ENCODE measurements around the gene SEMA3B. TPM values are rescaled to one million over a fixed set of nuclear protein-coding genes. Genes with fewer than 3 reads are reported as not detected.
"Not testable (repeated sequence)": the region's sequence is repeated elsewhere in the genome, so short reads cannot be mapped to it uniquely, and the experiment has no call there.

The SEMA3B gene
- total RNA-seq, 2 donors from 2014 or later, result 14.3 to 32.6 TPM

DNA sequence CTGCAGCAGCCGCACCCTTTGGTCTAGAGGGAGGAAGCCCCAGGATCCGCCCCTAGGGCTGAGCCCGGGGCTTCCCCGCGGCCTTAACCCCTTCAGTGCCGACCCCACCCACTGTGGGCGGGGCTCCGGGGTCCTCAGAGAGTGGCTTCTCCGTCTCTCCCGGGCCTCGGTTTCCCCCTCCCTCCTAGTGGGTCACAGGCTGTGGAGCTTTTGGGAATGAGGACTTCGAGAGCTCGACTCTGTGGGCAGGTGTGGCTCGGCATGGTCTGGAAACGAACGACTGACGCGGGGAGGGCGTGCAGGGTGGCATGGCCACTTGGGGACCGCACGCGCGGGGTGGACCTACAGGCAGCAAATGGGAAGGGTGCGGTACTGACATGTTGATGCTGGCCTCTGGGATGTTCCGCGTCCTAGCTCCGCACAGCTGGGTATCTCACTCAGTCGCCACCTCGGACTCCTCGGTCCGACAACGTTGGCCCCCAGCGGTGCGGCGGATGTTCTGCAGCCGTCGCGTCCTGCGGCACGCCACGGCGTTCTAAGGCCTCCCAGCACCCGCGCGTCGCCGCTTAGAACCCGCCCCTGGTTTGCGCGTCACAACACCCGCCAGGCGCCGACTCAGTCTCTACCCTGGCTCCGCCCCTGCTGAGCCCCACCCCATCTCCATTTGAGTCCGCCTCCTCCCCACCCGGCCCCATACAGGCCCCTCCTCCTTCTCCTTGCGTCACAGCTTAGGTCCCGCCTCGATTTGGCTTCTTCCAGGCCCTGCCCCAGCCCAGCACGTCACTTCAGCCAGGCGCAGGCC, 30.1 kb downstream of the SEMA3B start, which contains the start of the genes HYAL3 and NAA80:
HYAL3 (minus strand) TSS at position 570 of the 802 bp plus-strand sequence. CDS start 3,803 bp downstream, outside the sequence.
NAA80 (minus strand) TSS at position 570 of the 802 bp plus-strand sequence. CDS start 1,942 bp downstream, outside the sequence.
- ATAC-seq, result peak; percentile 91 to 94
- peak; percentile 99 for DNase-seq
- intact Hi-C loops (cut with DNase I), result no loop called here

DNA sequence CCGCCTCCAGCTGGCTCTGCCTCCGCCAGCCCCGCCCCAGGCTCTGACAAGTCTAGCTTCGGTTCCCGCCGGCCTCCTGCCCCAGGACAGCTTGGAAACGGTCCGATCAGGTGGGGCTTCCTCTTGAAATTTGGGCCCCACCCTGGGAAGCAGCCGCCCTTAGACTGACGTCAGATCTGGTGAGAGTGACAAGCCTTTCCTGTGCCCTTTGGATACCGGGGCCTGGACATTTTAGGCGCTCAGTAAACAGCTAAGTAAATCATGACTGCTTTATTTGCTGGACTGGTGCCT, 30.6 kb downstream of the SEMA3B start:
- no peak for ATAC-seq
- intact Hi-C loops (cut with DNase I), result no loop called here
- no peak for DNase-seq

- ATAC-seq (peak in 1 of 2 donors; percentile 2), DNase-seq (no peak)
- intact Hi-C loops (cut with DNase I), result no loop called here
Observed at GRCh38 chr3:50299929-50300680, 31.2 kb downstream of the SEMA3B start.

- intact Hi-C loops (cut with DNase I), result no loop called here
- ATAC-seq (no peak), DNase-seq (no peak)
Observed at GRCh38 chr3:50300681-50301254, 31.8 kb downstream of the SEMA3B start.

DNA sequence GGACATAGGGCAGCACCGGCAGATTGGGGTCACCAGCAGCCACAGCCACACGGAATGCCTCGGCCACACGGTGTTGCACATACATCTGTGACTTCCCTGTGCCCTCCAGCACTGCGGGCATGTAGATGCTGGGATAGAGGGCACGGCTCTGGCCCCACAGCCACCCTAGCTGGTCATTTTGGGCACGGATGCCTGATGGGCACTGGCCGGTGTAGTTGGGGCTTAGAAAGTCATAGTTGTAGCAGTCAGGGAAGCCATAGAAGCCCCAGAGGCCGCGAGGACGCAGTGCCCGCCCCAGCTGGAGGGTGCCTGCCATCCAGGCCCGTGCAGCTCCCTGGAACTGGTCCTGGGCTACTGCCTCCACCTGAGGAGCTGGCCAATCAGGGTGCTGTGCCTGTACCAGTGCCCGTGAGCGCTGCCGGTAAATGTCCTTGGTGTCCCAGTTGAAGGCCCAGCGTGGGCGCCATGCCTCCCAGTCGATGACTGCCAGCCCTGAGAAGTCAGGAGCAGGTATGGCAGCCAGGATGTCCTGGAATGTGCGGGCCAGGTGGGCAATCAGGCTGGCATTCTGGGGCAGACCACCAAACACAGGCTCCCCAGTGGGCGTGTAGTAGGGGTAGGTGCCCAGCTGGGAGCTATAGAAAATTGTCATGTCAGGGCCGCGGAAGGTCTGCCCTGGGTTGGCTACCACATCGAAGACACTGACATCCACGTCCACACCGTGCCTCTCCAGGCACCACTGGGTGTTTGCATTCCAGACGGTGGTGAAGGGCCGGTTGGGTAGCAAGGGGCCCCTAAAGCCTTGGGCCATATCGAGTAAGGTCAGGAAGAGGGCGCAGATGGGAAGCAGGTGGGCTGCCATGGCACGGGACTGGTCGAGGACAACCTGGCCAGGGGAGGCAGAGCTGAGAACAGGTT, 33.4 kb downstream of the SEMA3B start:
- DNase-seq, result no peak
- no peak for ATAC-seq
- intact Hi-C loops (cut with DNase I), result no loop called here

- intact Hi-C loops (cut with DNase I), result no loop called here
- DNase-seq (peak; percentile 88), ATAC-seq (peak; percentile 4 to 26)
Observed at GRCh38 chr3:50303013-50303815, 34.3 kb downstream of the SEMA3B start, which contains the start of gene HYAL1. HYAL1 (minus strand) TSS chr3:50303574; CDS start chr3:50302956, 618 bp downstream.

- ATAC-seq (no peak), DNase-seq (no peak)
- intact Hi-C loops (cut with DNase I), result no loop called here
Observed at GRCh38 chr3:50304601-50305000, 35.7 kb downstream of the SEMA3B start.

- DNase-seq; intact Hi-C loops (cut with DNase I); ATAC-seq: not testable (repeated sequence)
Observed at GRCh38 chr3:50312041-50312440, 43.1 kb downstream of the SEMA3B start.

DNA sequence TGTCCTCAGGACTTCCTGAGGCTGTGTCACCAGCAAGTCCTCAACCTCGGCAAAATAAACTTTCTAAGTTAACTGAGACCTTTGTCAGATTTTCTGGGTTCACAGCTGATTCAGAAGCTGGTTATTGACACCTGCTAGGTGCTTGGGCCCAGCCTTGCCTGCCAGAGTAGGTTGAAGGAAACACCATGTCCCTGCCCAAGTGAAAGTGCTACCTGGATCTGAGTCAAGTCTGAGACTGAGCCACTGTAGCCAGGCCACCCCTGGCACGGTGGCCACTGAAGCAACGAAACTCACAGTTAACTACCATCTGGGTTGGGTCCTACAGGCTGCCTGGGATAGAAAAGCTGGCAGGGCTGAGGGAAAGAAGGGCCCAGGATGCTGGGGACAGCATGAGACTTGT, 45.4 kb downstream of the SEMA3B start:
- intact Hi-C loops (cut with DNase I), result no loop called here

DNA sequence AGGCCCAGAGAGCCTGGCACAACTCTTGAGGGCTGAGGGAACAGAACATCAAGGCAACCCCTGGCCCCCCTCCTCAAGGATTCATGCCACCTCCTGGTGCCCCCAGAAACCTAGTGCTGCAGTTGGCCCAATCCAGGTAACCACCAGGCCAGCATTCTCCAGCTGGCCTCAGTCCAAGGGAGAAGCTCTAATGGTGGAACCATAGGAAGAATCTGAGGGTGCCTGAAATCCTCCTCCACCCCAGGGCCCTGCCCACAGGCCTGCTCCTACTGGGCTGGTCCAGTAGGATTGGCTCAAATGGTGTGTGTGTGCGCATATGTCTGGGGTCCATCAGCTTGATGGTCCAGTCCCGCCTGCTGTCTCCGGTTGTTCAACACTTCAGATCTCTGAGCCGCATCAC, 45.9 kb downstream of the SEMA3B start:
- intact Hi-C loops (cut with DNase I), result no loop called here
- DNase-seq (no peak), ATAC-seq (no peak)

More for the DNA sequence above, 45.4 kb downstream of the SEMA3B start:
- no peak for DNase-seq
- ATAC-seq, result no peak

GRCh38 chr3:50316657-50317242, 47.8 kb downstream of the SEMA3B start:
- DNase-seq, result peak; percentile 66
- intact Hi-C loops (cut with DNase I), result no loop called here
- peak in 1 of 2 donors; percentile 54 for ATAC-seq

GRCh38 chr3:50317300-50317699, 48.4 kb downstream of the SEMA3B start:
- DNase-seq (no peak), ATAC-seq (no peak)
- intact Hi-C loops (cut with DNase I), result no loop called here

DNA sequence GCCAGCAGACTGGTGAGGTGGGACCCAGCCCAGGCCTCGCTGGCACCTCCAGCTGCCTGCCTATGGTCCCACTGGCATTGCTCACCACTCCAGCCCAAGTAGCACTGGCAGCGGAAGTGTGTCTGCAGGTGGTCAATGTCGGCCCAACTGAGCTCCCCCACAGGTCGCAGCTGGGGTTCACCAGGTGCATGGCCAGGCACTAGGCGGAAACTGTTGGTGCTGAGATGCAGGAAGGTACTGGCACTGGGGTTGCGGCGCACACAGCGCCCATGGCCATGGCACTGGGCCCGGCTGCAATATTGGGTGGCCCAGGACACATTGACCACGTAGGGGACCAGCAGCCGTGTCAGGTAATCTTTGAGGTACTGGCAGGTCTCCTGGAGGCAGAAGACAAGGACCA, 49.2 kb downstream of the SEMA3B start:
- ATAC-seq (no peak), DNase-seq (no peak)
- intact Hi-C loops (cut with DNase I), result no loop called here

DNA sequence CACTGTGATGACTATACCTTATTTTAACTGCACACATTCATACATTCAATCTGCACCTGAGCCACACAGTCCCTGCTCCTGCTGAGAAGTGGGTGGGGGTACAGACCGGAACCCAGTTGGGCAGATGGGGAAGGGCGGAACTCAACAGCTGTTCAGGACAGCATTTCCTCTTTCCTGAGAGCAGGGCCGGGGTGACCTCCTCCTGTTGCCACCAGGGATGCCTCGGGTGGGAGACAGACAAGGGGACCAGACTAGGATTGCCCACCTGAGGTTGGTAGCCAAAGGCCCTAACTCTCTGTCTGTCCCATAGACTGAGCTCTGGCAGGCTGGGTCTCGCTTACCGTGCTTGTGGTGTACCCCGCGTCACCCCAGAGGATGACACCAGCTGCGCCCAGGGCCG, 49.7 kb downstream of the SEMA3B start:
- intact Hi-C loops (cut with DNase I), result no loop called here
- DNase-seq (no peak), ATAC-seq (no peak)

DNA sequence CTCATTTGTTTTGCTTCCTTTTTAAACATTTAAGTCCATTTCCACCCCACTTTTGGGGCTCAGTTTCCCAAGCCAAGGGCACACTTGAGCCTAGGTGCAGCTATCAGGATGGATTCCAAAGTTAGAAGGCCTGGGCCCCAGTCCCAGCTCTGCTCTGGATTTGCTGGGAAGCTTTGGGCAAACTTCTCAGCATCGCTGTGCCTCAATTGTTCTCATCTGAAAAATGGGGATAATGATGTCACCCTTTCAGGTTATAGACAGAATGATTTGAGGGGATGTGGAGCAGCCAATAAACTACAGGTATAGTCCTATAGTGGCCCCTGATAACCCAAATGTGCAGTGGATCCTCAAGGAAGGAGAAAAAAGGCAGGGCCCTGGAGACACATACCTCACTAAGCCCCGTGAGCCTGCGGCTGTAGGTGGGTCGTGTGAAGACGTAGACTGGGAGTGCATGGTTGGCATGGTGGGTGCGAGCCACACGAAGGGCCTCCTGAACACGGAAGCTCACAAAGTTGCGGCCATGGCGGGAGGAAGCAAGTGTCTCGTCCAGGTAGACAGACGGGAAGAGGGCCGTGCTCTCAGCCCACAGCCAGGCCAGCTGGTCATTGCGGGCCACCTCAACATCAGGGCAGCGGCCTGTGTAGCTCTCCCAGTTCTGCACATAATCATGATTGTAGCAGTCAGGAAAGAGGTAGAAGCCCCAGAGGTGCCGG, 50.4 kb downstream of the SEMA3B start:
- no peak for ATAC-seq
- intact Hi-C loops (cut with DNase I), result no loop called here
- DNase-seq, result peak; percentile 23

DNA sequence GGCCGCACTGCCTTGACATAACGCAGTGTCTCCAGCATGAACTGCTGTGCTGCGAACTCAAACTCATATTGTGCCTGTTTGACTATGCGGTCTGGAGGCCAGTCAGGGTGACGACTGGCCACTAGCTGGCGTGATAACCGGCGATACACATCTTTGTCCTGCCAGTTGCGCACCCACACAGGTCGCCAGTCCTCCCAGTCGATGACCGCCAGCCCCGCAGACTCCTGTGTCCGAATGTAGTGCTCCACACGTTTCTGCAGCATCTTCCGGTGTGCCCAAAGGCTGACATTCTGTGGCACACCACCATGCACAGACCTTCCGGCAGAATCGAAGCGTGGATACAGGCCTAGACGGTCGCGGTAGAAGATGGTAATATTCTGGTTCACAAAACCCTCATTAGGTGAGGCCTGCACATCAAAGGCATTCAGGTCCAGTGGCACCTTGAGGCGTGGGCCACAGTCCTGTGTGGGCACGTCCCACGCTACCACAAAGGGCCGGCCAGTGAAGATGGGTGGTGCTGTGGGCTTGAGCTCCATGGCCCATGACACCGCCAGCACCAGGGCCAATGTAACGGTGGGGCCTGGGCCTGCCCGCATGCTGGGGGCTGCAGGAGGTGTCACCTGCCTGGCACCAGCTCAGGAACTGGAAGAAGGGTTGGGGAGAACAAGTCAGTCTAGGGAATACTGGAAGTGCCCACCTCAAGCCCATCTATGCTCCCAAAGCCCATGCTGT, 51.1 kb downstream of the SEMA3B start:
- intact Hi-C loops (cut with DNase I), result loop anchor here in 1 of 2 donors (10.0 kb wide), 1 partner anchor 85 kb away; the partner anchor contains the start of gene GNAI2
- ATAC-seq, result no peak
- no peak for DNase-seq

Measured in left cardiac atrium (tissue), 4 donors.